Measurements from ENCODE around the gene IGF1R.

Gene IGF1R

DNA sequence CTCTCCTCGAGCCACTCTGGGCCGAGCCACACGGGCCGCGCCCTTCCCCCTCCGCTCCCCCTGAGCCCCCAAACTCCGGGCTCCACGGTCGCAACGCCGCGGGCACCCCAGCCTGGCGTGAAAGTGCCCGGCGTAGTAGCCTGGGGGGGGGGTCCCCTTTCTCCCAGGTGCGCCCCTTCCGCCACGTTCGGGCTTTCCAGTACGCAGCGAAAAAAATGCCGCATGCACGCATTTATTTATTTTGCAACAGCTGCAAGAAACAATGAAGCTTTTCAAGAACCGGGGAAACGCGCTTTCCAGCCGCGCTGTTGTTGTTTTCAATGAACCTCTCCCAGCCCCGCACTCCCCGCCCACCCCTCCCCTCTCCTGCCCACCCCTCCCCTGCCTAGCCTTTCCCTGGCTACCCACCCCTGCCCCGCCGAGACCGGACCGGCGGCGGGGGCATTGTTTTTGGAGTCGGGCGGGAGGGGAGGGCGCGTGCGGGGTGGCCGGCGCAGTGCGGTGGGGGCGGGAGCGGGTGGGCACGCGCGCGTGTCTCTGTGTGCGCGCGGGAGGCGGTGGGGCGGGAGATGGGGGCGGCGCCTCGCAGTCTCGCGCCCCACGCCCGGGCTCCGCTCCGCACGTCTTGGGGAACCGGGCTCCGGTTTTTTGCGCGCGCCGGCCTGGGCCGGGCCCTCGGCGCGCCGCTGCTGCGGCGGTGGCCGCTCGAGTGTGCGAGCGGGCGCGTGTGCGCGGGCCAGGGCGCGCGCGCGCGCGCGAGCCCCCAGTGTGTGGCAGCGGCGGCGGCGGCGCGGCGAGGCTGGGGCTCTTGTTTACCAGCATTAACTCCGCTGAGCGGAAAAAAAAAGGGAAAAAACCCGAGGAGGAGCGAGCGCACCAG lies at the start of gene IGF1R:
IGF1R (plus strand) TSS at position 766 of the 880 bp plus-strand sequence. CDS start 1,043 bp downstream, outside the sequence.
- H3K79me2 ChIP-seq (ENCODE audit: insufficient read depth, low read depth), result peaks cover 54% of the 10 kb centered on the region

DNA sequence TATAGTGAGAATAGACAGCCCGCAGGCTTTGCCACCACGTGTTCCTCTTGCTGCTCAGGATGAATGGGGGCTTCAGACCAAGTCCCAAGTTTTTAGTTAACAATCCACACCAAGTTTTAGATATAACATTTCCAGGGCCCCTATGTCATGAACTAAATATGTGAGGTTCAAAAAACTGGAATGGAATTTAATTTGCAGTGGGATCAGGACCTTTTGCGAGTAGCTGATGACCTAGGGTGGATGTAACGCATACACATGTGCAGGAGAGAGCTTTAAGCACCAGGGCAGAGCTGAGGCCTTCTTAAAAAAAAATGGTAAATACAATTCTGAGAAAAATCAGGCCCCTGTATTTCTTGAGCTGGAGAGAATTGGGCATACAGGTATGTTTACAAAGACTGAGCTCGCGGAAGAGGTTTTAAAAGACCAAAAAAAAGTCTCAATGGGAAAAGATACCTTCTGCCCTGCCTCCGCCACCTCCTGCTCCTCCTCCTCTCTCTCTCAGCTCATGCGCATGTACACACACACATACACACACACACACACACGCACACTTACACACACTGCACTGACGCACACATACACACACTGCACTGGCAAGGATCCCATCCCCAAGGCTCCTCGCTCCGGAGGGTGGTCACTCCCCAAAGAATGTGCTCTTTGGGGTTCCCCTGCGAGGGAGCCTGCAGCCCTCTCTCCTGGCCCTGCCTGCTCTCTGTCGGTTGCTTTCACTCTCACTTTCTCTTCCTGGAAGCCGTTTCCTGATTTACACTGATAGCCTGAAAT lies 48.2 kb upstream of the IGF1R start:
- TF ChIP-seq, protein P1, sequence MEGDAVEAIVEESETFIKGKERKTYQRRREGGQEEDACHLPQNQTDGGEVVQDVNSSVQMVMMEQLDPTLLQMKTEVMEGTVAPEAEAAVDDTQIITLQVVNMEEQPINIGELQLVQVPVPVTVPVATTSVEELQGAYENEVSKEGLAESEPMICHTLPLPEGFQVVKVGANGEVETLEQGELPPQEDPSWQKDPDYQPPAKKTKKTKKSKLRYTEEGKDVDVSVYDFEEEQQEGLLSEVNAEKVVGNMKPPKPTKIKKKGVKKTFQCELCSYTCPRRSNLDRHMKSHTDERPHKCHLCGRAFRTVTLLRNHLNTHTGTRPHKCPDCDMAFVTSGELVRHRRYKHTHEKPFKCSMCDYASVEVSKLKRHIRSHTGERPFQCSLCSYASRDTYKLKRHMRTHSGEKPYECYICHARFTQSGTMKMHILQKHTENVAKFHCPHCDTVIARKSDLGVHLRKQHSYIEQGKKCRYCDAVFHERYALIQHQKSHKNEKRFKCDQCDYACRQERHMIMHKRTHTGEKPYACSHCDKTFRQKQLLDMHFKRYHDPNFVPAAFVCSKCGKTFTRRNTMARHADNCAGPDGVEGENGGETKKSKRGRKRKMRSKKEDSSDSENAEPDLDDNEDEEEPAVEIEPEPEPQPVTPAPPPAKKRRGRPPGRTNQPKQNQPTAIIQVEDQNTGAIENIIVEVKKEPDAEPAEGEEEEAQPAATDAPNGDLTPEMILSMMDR (conservative IDR thresholded peaks at IDR 0.05; ENCODE audit: low read depth, low read length), result no peak
- H3K9ac ChIP-seq, result no peak overlapping the region

More for the DNA sequence above, at the start of gene IGF1R:
- Histone ChIP-seq H2AFZ (ENCODE audit: low read depth) (peak within 1 kb of the TSS; percentile 79), H4K20me1 (ENCODE audit: insufficient read depth) (peaks cover 17% of the 10 kb centered on the region; the same call in 1 of the 2 replicates), H3K9ac (peak within 1 kb of the TSS; percentile 97), H3K36me3 (ENCODE audit: insufficient read depth) (no peaks in the 10 kb centered on the region), H3K27ac (peak within 1 kb of the TSS; percentile 92), H3K4me1 (ENCODE audit: low read depth, poor library complexity, severe bottlenecking) (peaks cover 37% of the 10 kb centered on the region), H3K4me3 (IDR thresholded peaks at IDR 0.05; ENCODE audit: insufficient read depth, low read depth, low read length) (no peak within 1 kb of the TSS), H3K27me3 (ENCODE audit: insufficient read depth, low read depth) (no peaks in the 10 kb centered on the region), H3K4me2 (peak within 1 kb of the TSS; percentile 51; the same call in 1 of the 2 replicates)
- TF ChIP-seq, protein P1 (conservative IDR thresholded peaks at IDR 0.05; ENCODE audit: low read depth, low read length), result no peak

DNA sequence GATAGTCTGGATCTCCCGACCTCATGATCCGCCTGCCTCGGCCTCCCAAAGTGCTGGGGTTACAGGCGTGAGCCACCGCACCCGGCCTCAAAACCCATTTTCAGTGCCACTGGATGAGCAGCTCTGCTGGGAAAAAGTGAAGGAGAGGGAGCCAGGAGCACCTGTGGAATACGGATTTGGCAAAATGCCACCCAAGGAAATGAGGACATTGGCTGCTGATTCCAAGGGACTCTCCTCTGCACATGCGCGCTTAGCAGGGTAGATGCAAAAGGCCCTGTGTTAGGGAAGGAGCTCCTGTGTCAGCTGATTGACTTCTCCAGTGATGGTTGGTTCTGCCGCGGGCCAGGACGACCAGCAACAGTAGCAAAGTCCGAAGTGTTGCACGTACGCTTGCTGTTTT lies 43.4 kb upstream of the IGF1R start:
- H2AFZ ChIP-seq (ENCODE audit: low read depth), result no peak overlapping the region
- H3K4me2 ChIP-seq, result no peak overlapping the region
- H3K4me3 ChIP-seq (IDR thresholded peaks at IDR 0.05; ENCODE audit: insufficient read depth, low read depth, low read length), result no peak overlapping the region
- H3K27me3 ChIP-seq (ENCODE audit: insufficient read depth, low read depth), result no peaks in the 10 kb centered on the region
- no peak overlapping the region for H3K9ac ChIP-seq
- no peaks in the 10 kb centered on the region for H3K4me1 ChIP-seq (ENCODE audit: low read depth, poor library complexity, severe bottlenecking)
- TF ChIP-seq, protein P1 (conservative IDR thresholded peaks at IDR 0.05; ENCODE audit: low read depth, low read length), result no peak
- H3K27ac ChIP-seq, result no peak overlapping the region
- no peaks in the 10 kb centered on the region for H3K79me2 ChIP-seq (ENCODE audit: insufficient read depth, low read depth)
- no peaks in the 10 kb centered on the region for H3K36me3 ChIP-seq (ENCODE audit: insufficient read depth)
- H4K20me1 ChIP-seq (ENCODE audit: insufficient read depth), result no peaks in the 10 kb centered on the region

More for the DNA sequence above, 48.2 kb upstream of the IGF1R start:
- no peaks in the 10 kb centered on the region for H3K36me3 ChIP-seq (ENCODE audit: insufficient read depth)
- H3K27ac ChIP-seq, result no peak overlapping the region
- no peaks in the 10 kb centered on the region for H3K4me1 ChIP-seq (ENCODE audit: low read depth, poor library complexity, severe bottlenecking)
- H2AFZ ChIP-seq (ENCODE audit: low read depth), result no peak overlapping the region
- no peaks in the 10 kb centered on the region for H3K27me3 ChIP-seq (ENCODE audit: insufficient read depth, low read depth)
- H3K79me2 ChIP-seq (ENCODE audit: insufficient read depth, low read depth), result no peaks in the 10 kb centered on the region
- no peak overlapping the region for H3K4me3 ChIP-seq (IDR thresholded peaks at IDR 0.05; ENCODE audit: insufficient read depth, low read depth, low read length)
- no peak overlapping the region for H3K4me2 ChIP-seq
- no peaks in the 10 kb centered on the region for H4K20me1 ChIP-seq (ENCODE audit: insufficient read depth)

DNA sequence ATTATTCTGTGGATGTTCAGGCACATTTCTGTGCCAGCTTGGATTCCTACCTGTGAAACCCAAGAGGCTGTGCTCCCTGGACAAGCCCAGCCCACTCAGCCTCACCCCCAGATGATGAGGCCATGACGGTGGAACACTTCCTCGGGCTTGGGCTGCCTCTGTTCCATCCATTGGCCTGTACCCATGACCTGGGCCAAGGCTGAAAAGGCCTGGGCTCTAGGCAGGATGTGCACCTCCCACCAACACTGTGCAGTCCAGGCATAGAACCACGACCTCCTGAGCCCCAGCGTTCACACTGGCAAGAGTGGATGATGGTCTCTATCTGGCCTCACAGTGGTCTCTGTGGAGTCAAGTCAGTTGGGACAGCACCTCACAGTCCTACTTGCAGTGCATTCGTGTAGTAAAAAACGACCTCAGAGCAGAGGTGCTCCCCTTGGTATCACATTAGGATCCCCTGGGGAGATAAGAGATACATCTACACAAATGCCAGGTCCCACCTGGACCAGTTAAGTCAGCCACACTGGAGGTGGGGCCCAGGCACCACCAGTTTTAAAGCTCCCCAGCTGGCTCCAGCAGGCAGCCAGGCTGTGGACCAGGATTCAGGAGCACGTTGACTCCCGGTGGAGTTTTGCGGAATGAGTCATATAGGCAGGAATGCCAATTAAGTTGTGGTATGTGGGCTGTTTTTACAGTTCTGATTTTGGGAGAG lies 39.0 kb upstream of the IGF1R start:
- TF ChIP-seq, protein P1 (conservative IDR thresholded peaks at IDR 0.05; ENCODE audit: low read depth, low read length), result no peak
- Histone ChIP-seq H3K4me1 (ENCODE audit: low read depth, poor library complexity, severe bottlenecking) (no peaks in the 10 kb centered on the region), H4K20me1 (ENCODE audit: insufficient read depth) (no peaks in the 10 kb centered on the region), H3K9ac (no peak overlapping the region), H3K79me2 (ENCODE audit: insufficient read depth, low read depth) (no peaks in the 10 kb centered on the region), H3K36me3 (ENCODE audit: insufficient read depth) (no peaks in the 10 kb centered on the region), H3K4me2 (no peak overlapping the region), H3K4me3 (IDR thresholded peaks at IDR 0.05; ENCODE audit: insufficient read depth, low read depth, low read length) (no peak overlapping the region), H2AFZ (ENCODE audit: low read depth) (no peak overlapping the region), H3K27me3 (ENCODE audit: insufficient read depth, low read depth) (no peaks in the 10 kb centered on the region), H3K27ac (no peak overlapping the region)

All from KMS-11 (cell line).